ENCODE results near the gene PSMC3.

Gene PSMC3

DNA sequence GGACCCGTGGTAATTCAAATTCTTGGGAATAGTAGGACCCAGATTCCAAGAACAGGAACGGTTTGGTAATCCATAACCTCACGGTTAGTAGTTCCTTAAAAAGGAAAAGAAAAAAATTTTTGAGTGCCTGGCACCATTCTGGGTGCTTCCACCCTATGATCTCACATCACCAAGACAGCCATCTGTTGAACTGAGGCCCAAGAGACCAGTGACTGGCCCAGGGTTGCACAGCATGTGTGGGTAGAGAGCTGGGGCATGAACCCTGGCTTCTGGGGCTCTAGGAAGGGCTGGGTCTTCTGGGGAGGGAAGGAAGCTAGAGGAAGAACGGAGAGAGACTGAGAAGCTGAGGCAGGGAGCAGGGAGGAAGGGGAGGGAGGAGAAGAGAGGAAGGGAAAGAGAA, 43.2 kb downstream of the PSMC3 start:
- no peaks in the 10 kb centered on the region for H3K36me3 ChIP-seq (ENCODE audit: low read depth)
- H3K4me3 ChIP-seq (ENCODE audit: severe bottlenecking), result no peak overlapping the region
- H3K27me3 ChIP-seq (ENCODE audit: insufficient read depth, poor library complexity, severe bottlenecking), result no peaks in the 10 kb centered on the region
- no peaks in the 10 kb centered on the region for H3K4me1 ChIP-seq (ENCODE audit: insufficient read depth, poor library complexity, severe bottlenecking)
- no peak overlapping the region for H3K27ac ChIP-seq (ENCODE audit: poor library complexity, severe bottlenecking)
- ATAC-seq (ENCODE audit: low read depth) (no peak), DNase-seq (ENCODE audit: low spot score) (no peak)
- no peaks in the 10 kb centered on the region for H3K9me3 ChIP-seq (ENCODE audit: severe bottlenecking)
- TF ChIP-seq, protein P1, sequence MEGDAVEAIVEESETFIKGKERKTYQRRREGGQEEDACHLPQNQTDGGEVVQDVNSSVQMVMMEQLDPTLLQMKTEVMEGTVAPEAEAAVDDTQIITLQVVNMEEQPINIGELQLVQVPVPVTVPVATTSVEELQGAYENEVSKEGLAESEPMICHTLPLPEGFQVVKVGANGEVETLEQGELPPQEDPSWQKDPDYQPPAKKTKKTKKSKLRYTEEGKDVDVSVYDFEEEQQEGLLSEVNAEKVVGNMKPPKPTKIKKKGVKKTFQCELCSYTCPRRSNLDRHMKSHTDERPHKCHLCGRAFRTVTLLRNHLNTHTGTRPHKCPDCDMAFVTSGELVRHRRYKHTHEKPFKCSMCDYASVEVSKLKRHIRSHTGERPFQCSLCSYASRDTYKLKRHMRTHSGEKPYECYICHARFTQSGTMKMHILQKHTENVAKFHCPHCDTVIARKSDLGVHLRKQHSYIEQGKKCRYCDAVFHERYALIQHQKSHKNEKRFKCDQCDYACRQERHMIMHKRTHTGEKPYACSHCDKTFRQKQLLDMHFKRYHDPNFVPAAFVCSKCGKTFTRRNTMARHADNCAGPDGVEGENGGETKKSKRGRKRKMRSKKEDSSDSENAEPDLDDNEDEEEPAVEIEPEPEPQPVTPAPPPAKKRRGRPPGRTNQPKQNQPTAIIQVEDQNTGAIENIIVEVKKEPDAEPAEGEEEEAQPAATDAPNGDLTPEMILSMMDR (IDR thresholded peaks at IDR 0.05; ENCODE audit: poor library complexity, severe bottlenecking), result no peak

DNA sequence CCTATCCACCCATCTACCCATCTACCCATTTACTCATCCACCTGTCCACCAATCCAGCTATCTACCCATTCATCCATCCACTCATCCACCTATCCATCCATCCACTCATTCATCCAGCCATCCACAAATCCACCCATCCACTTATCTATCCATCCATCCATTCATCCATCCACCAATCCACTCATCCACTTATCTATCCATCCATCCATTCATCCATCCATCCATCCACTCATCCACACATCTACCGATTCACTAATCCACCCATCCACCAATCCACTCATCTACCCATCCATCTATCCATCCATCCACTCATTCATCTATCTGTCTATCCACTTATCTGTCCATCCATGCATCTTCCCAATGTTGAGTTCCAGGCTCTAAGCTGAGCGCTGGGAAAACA, 46.2 kb downstream of the PSMC3 start:
- no peaks in the 10 kb centered on the region for H3K4me1 ChIP-seq (ENCODE audit: insufficient read depth, poor library complexity, severe bottlenecking)

DNA sequence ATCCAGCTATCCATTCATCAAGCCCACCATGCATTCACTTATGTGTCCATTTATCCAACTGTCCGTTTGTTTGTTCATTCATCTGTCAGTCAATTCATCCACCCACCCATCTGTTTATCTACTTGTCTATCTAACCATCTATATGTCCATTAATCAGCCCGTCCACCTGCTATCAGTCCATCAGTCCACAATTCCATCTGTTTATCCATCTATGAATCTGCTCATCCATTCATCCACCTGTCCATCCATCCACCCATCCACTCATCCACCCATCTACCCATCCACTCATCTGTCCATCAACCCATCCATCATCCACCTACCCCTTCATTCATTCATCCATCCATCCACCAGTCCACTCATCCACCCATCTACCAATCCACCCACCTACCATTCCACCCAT, 46.9 kb downstream of the PSMC3 start:
- Histone ChIP-seq H3K9me3 (ENCODE audit: severe bottlenecking) (no peaks in the 10 kb centered on the region), H3K27me3 (ENCODE audit: insufficient read depth, poor library complexity, severe bottlenecking) (no peaks in the 10 kb centered on the region), H3K36me3 (ENCODE audit: low read depth) (no peaks in the 10 kb centered on the region), H3K4me1 (ENCODE audit: insufficient read depth, poor library complexity, severe bottlenecking) (no peaks in the 10 kb centered on the region), H3K4me3 (ENCODE audit: severe bottlenecking) (no peak overlapping the region), H3K27ac (ENCODE audit: poor library complexity, severe bottlenecking) (no peak overlapping the region)
- DNase-seq (ENCODE audit: low spot score) (no peak), ATAC-seq (ENCODE audit: low read depth) (no peak)
- TF ChIP-seq, protein P1 (IDR thresholded peaks at IDR 0.05; ENCODE audit: poor library complexity, severe bottlenecking), result no peak

More for the DNA sequence above, 46.2 kb downstream of the PSMC3 start:
- Histone ChIP-seq H3K27me3 (ENCODE audit: insufficient read depth, poor library complexity, severe bottlenecking) (no peaks in the 10 kb centered on the region), H3K27ac (ENCODE audit: poor library complexity, severe bottlenecking) (no peak overlapping the region), H3K4me3 (ENCODE audit: severe bottlenecking) (no peak overlapping the region), H3K36me3 (ENCODE audit: low read depth) (no peaks in the 10 kb centered on the region), H3K9me3 (ENCODE audit: severe bottlenecking) (no peaks in the 10 kb centered on the region)
- TF ChIP-seq, protein P1 (IDR thresholded peaks at IDR 0.05; ENCODE audit: poor library complexity, severe bottlenecking), result no peak
- ATAC-seq (ENCODE audit: low read depth), result no peak
- no peak for DNase-seq (ENCODE audit: low spot score)

DNA sequence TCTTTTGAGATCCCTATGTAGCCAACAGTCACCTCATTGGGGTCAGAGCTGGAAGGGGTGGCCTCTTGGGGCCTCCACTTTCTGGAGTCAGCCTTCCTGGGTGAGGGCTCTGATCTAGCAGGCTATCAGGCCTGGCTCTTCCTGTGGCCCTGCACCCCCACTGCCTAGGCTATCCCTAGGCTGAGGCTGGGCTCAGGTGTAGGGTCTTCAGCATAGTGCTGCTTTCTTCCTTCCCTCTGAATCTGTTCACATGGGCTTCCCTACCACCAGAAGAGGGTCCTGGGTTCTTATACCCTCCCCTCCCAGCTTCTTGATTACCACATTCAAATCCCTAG, 47.4 kb downstream of the PSMC3 start:
- TF ChIP-seq, protein P1 (IDR thresholded peaks at IDR 0.05; ENCODE audit: poor library complexity, severe bottlenecking), result no peak
- Histone ChIP-seq H3K9me3 (ENCODE audit: severe bottlenecking) (no peaks in the 10 kb centered on the region), H3K36me3 (ENCODE audit: low read depth) (no peaks in the 10 kb centered on the region), H3K27ac (ENCODE audit: poor library complexity, severe bottlenecking) (no peak overlapping the region), H3K4me3 (ENCODE audit: severe bottlenecking) (no peak overlapping the region), H3K4me1 (ENCODE audit: insufficient read depth, poor library complexity, severe bottlenecking) (no peaks in the 10 kb centered on the region), H3K27me3 (ENCODE audit: insufficient read depth, poor library complexity, severe bottlenecking) (no peaks in the 10 kb centered on the region)
- DNase-seq (ENCODE audit: low spot score), result no peak
- no peak for ATAC-seq (ENCODE audit: low read depth)

DNA sequence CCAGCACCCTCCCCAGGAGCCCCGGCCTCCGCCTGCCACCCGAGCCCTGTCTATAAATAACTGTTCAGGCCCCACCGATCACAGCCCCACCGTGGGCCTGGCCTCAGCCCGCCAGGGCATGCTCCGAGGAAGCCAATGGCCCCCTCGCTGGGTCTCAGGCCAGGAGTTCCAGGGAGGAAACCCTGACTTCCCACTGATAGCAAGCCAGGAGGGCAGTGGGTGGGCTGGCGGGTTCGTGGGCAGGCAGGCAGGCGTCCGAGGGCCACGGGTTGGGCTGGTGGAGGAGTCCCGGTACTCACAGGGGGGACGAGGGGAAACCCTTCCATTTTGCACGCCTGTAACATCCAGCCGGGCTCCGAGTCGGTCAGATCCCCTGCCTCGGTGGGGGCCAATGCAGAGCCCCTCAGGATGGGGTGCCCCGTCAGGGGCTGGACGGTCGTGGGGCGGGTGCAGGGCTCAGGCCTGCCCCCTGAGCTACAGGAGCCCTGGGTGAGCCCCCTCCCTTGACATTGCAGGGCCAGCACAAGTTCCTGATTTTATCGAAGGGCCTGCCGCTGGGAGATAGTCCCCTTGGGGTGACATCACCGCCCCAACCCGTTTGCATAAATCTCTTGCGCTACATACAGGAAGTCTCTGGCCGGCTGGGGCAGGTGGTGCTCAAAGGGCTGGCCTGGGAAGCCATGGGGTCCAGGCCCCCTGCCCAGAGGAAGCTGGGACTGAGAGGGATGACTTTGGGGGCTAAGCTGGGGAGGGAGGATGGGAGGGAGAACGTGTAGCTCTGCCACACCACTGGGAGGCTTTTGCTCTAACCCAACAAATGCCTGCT, 48.0 kb downstream of the PSMC3 start, which contains the start of gene SPI1:
SPI1 (minus strand) TSS at position 538 of the 826 bp plus-strand sequence; CDS start at position 344, 194 bp downstream.
- Histone ChIP-seq H3K4me3 (ENCODE audit: severe bottlenecking) (no peak within 1 kb of the TSS), H3K4me1 (ENCODE audit: insufficient read depth, poor library complexity, severe bottlenecking) (no peaks in the 10 kb centered on the region), H3K27ac (ENCODE audit: poor library complexity, severe bottlenecking) (no peak within 1 kb of the TSS), H3K9me3 (ENCODE audit: severe bottlenecking) (no peaks in the 10 kb centered on the region), H3K27me3 (ENCODE audit: insufficient read depth, poor library complexity, severe bottlenecking) (no peaks in the 10 kb centered on the region), H3K36me3 (ENCODE audit: low read depth) (no peaks in the 10 kb centered on the region)
- TF ChIP-seq, protein P1 (IDR thresholded peaks at IDR 0.05; ENCODE audit: poor library complexity, severe bottlenecking), result no peak
- DNase-seq (ENCODE audit: low spot score) (no peak), ATAC-seq (ENCODE audit: low read depth) (no peak)
